Adrenal gland (tissue), 12 donors: ENCODE results near the gene EHBP1. TPM values are rescaled to one million over a fixed set of nuclear protein-coding genes. Genes with fewer than 3 reads are reported as not detected.

Source experiments
- DNase-seq, 7 donors: peaks; one replicate each; pipeline ENCODE4 v3.0.0-alpha.2; 2019 to 2020
- H3K27ac ChIP-seq, 5 donors: fragments of 200-600 bp; sonication (generic) in 4 of 5; 1 replicate in 3 of 5; 2 replicates in 2 of 5; pipeline versions ENCODE4 v1.5.1 to v1.8.0; 2016 to 2020; ENCODE audit warnings: mild to moderate bottlenecking in 1 of 5
- H3K27me3 ChIP-seq: fragments of 200-600 bp; 2 replicates; pipeline ENCODE4 v1.8.0; 2021
- H3K36me3 ChIP-seq, 2 donors: fragments of 200-600 bp; replicated peaks in 1 of 2; 1 replicate in 1 of 2; 2 replicates in 1 of 2; pipeline versions ENCODE4 v1.5.1 to v1.8.0; 2018 to 2022
- H3K4me1 ChIP-seq, 2 donors: fragments of 200-600 bp; replicated peaks in 1 of 2; 1 replicate in 1 of 2; 2 replicates in 1 of 2; pipeline versions ENCODE4 v1.5.1 to v1.8.0; 2018 to 2021
- H3K4me3 ChIP-seq, 4 donors: fragments of 200-600 bp; sonication (generic) in 3 of 4; one replicate each; pipeline ENCODE4 v1.5.1; 2016 to 2018
- H3K9me3 ChIP-seq, 3 donors: fragments of 200-600 bp; sonication (generic) in 1 of 3; replicated peaks in 1 of 3; 1 replicate in 2 of 3; 2 replicates in 1 of 3; pipeline versions ENCODE4 v1.5.1 to v1.8.0; 2016 to 2021
- CTCF ChIP-seq, 6 experiments: fragments of 450-650 bp in 4 of 6; fragments of 200-600 bp in 2 of 6; sonication (generic) in 1 of 6; IDR thresholded peaks; 1 replicate in 5 of 6; 2 replicates in 1 of 6; pipeline versions ENCODE4 v1.5.1 to v1.8.0; 2016 to 2021; ENCODE audit warnings: antibody characterized with exemption in 6 of 6, mild to moderate bottlenecking in 2 of 6, moderate library complexity in 1 of 6
- POLR2A ChIP-seq, 2 donors: fragments of 450-650 bp; IDR thresholded peaks; one replicate each; pipeline ENCODE4 v1.6.1; 2017; ENCODE audit warnings: antibody characterized with exemption in 2 of 2, mild to moderate bottlenecking in 2 of 2, moderate library complexity in 1 of 2
- WGBS, 4 donors: extraction: QIAGEN DNeasy Blood & Tissue Kit in 2 of 4; methylation state at CpG; one replicate each; pipeline versions ENCODE4 v1.1.5 to v1.1.7; 2013 to 2017; 5-methylcytosine and 5-hydroxymethylcytosine counted together
- intact Hi-C, 2 donors: fragments of 100-400 bp; cut with DNase I; formaldehyde crosslinking; loops; one replicate each; pipeline versions ENCODE4 v1.14.1 to v1.15.0; 2022 to 2023
- polyA plus RNA-seq, 3 donors: library from polyadenylated mRNA; stranded (reverse); fragments of 200-250 nt in 2 of 3; fragments of 350-450 nt in 1 of 3; fragmentation: Illumina TruSeq in 1 of 3; extraction: RNeasy Lipid Tissue Mini Kit (QIAGEN cat#74804) in 1 of 3; gene quantifications; one replicate each; pipeline ENCODE4 v1.2.3, GENCODE V29; 2013 to 2014
- total RNA-seq, 9 donors: library from RNA; depleted of rRNA in 4 of 9; stranded (reverse); fragments of >200 nt in 4 of 9; fragments of 120-200 nt in 1 of 9; fragmentation: NEBNext Ultra II Directional in 1 of 9; extraction: Animal tissue kit (Norgen Biotek cat#: 25700) in 1 of 9; gene quantifications; one replicate each; pipeline versions ENCODE4 v1.1.0 to v1.2.4, GENCODE V29; 2013 to 2023
- donor health status: healthy with polysubstance abuse.
- donor health status: Bipolar disorder and iron deficiency.
- donor health status: DM: yes; HTN: yes; CAD: no.
- donor health status: DM: no; HTN: no; CAD: no.
- donor health status: DM: no; HTN: no; CAD: no.
- donor health status: DM: yes; HTN: yes; CAD: no.

Gene EHBP1
- total and polyA plus RNA-seq, 12 donors = 13.5 to 83.6 (median 46.3) TPM

GRCh38 chr2:62968668-62969067, 263.2 kb downstream of the EHBP1 start:
- whole genome bisulfite sequencing, 4 donors = 94 to 100% (median 97%) methylated on average over 1 of the region's 1 CpG
- H3K4me1 ChIP-seq = no peaks in the 10 kb centered on the region
- no peak overlapping the region for H3K4me3 ChIP-seq
- intact Hi-C loops = no loop called here
- no peak overlapping the region for H3K27ac ChIP-seq
- H3K27me3 ChIP-seq = no peaks in the 10 kb centered on the region
- H3K9me3 ChIP-seq = no peaks in the 10 kb centered on the region
- no peak for DNase-seq
- H3K36me3 ChIP-seq = no peaks in the 10 kb centered on the region
- TF ChIP-seq POLR2A (IDR thresholded peaks at IDR 0.05) = no peak
- TF ChIP-seq CTCF (IDR thresholded peaks at IDR 0.05) = no peak

- intact Hi-C loops = no loop called here
- 96 to 100% (median 98%) methylated on average over 2 of the region's 2 CpGs for WGBS, 4 donors
- TF ChIP-seq CTCF (IDR thresholded peaks at IDR 0.05) = no peak
- no peak for TF ChIP-seq POLR2A (IDR thresholded peaks at IDR 0.05)
These were observed 266.4 kb downstream of the EHBP1 start for GRCh38 chr2:62971936-62972335.

GRCh38 chr2:62972601-62973000, 267.1 kb downstream of the EHBP1 start:
- TF ChIP-seq POLR2A (IDR thresholded peaks at IDR 0.05) (no peak), CTCF (IDR thresholded peaks at IDR 0.05) (no peak)
- H3K36me3 ChIP-seq = no peaks in the 10 kb centered on the region
- no peaks in the 10 kb centered on the region for H3K27me3 ChIP-seq
- no peak overlapping the region for H3K27ac ChIP-seq
- no peaks in the 10 kb centered on the region for H3K9me3 ChIP-seq
- no peak overlapping the region for H3K4me3 ChIP-seq
- DNase-seq = no peak
- H3K4me1 ChIP-seq = no peaks in the 10 kb centered on the region
- intact Hi-C loops = no loop called here

More at GRCh38 chr2:62971936-62972335, 266.4 kb downstream of the EHBP1 start:
- Histone ChIP-seq H3K4me1 (no peaks in the 10 kb centered on the region), H3K27ac (no peak overlapping the region), H3K4me3 (no peak overlapping the region), H3K36me3 (no peaks in the 10 kb centered on the region), H3K27me3 (no peaks in the 10 kb centered on the region), H3K9me3 (no peaks in the 10 kb centered on the region)
- no peak for DNase-seq

GRCh38 chr2:62974999-62975398, 269.5 kb downstream of the EHBP1 start:
- H3K36me3 ChIP-seq = no peaks in the 10 kb centered on the region

More at GRCh38 chr2:62974999-62975398, 269.5 kb downstream of the EHBP1 start:
- intact Hi-C loops = no loop called here
- 79 to 100% (median 97%) methylated on average over 2 of the region's 2 CpGs for WGBS, 4 donors
- no peaks in the 10 kb centered on the region for H3K4me1 ChIP-seq
- no peaks in the 10 kb centered on the region for H3K9me3 ChIP-seq
- H3K27me3 ChIP-seq = no peaks in the 10 kb centered on the region
- DNase-seq = no peak
- H3K27ac ChIP-seq = no peak overlapping the region
- no peak for TF ChIP-seq CTCF (IDR thresholded peaks at IDR 0.05)
- TF ChIP-seq POLR2A (IDR thresholded peaks at IDR 0.05) = no peak
- H3K4me3 ChIP-seq = no peak overlapping the region
